H7 (cell line): ENCODE measurements around the gene PRDM15. TPM values are rescaled to one million over a fixed set of nuclear protein-coding genes. Genes with fewer than 3 reads are reported as not detected.
A peak's percentile ranks its signal among the peaks of the same experiment; 100 is the strongest.

Experiments used
- DNase-seq: peaks from one replicate; pipeline ENCODE4 v3.0.0; 2012
- H3K27me3 ChIP-seq: 2 replicates; pipeline ENCODE4 v1.6.0; 2011; ENCODE audit warnings: mild to moderate bottlenecking, low read length; ENCODE audit not compliant: control insufficient read depth, insufficient read depth
- H3K36me3 ChIP-seq: replicated peaks from 2 replicates; pipeline ENCODE4 v1.5.1; 2011; ENCODE audit warnings: low read length; ENCODE audit not compliant: control insufficient read depth, insufficient read depth
- H3K4me3 ChIP-seq: 2 replicates; pipeline ENCODE4 v1.5.1; 2011; ENCODE audit warnings: low read depth, mild to moderate bottlenecking, control low read depth, low read length, moderate library complexity; ENCODE audit not compliant: insufficient read depth
- total RNA-seq: library from RNA; depleted of rRNA; stranded (reverse); fragments of >200 nt; shearing (Covaris generic); gene quantifications from 2 replicates; pipeline ENCODE4 v1.2.3, GENCODE V29; 2014

The PRDM15 gene
- total RNA-seq, 1 experiment from 2014 or later = 6.7 TPM

GRCh38 chr21:41817228-41817627, 61.9 kb downstream of the PRDM15 start:
- Histone ChIP-seq H3K4me3 (no peak overlapping the region), H3K36me3 (peaks cover 4% of the 10 kb centered on the region), H3K27me3 (no peaks in the 10 kb centered on the region)
- peak; percentile 91 for DNase-seq

GRCh38 chr21:41816583-41817165, 62.5 kb downstream of the PRDM15 start:
- H3K4me3 ChIP-seq = no peak overlapping the region
- DNase-seq = peak; percentile 93
- H3K27me3 ChIP-seq = no peaks in the 10 kb centered on the region
- peaks cover 4% of the 10 kb centered on the region for H3K36me3 ChIP-seq

- Histone ChIP-seq H3K4me3 (no peak overlapping the region), H3K36me3 (peaks cover 4% of the 10 kb centered on the region), H3K27me3 (no peaks in the 10 kb centered on the region)
- DNase-seq = no peak
Measured at GRCh38 chr21:41815652-41816582, 63.2 kb downstream of the PRDM15 start.

- Histone ChIP-seq H3K4me3 (no peak overlapping the region), H3K36me3 (peaks cover 4% of the 10 kb centered on the region), H3K27me3 (no peaks in the 10 kb centered on the region)
- no peak for DNase-seq
Measured at GRCh38 chr21:41813226-41813625, 65.9 kb downstream of the PRDM15 start.

GRCh38 chr21:41812679-41813078, 66.5 kb downstream of the PRDM15 start:
- no peak overlapping the region for H3K4me3 ChIP-seq
- peaks cover 4% of the 10 kb centered on the region for H3K36me3 ChIP-seq

GRCh38 chr21:41810597-41810932, 68.6 kb downstream of the PRDM15 start:
- peak; percentile 42 for DNase-seq

More at GRCh38 chr21:41812679-41813078, 66.5 kb downstream of the PRDM15 start:
- H3K27me3 ChIP-seq = no peaks in the 10 kb centered on the region
- DNase-seq = no peak

GRCh38 chr21:41809891-41810596, 69.1 kb downstream of the PRDM15 start:
- H3K36me3 ChIP-seq = peaks cover 3% of the 10 kb centered on the region
- H3K27me3 ChIP-seq = no peaks in the 10 kb centered on the region
- DNase-seq = peak; percentile 39
- no peak overlapping the region for H3K4me3 ChIP-seq

More at GRCh38 chr21:41810597-41810932, 68.6 kb downstream of the PRDM15 start:
- peaks cover 4% of the 10 kb centered on the region for H3K36me3 ChIP-seq
- H3K4me3 ChIP-seq = no peak overlapping the region
- no peaks in the 10 kb centered on the region for H3K27me3 ChIP-seq

GRCh38 chr21:41808846-41809245, 70.3 kb downstream of the PRDM15 start:
- no peak overlapping the region for H3K4me3 ChIP-seq
- 0 out of 2 replicates have a peak, but pooled peaks cover 2% of the 10 kb centered on the region for H3K36me3 ChIP-seq
- no peaks in the 10 kb centered on the region for H3K27me3 ChIP-seq
- no peak for DNase-seq

GRCh38 chr21:41808094-41808493, 71.0 kb downstream of the PRDM15 start:
- no peak for DNase-seq
- H3K27me3 ChIP-seq = no peaks in the 10 kb centered on the region
- H3K4me3 ChIP-seq = no peak overlapping the region
- H3K36me3 ChIP-seq = no peaks in the 10 kb centered on the region

- H3K27me3 ChIP-seq = no peaks in the 10 kb centered on the region
- no peaks in the 10 kb centered on the region; the same call in 1 of the 2 replicates for H3K36me3 ChIP-seq
- H3K4me3 ChIP-seq = no peak overlapping the region
- no peak for DNase-seq
Measured at GRCh38 chr21:41806773-41807172, 72.4 kb downstream of the PRDM15 start.

GRCh38 chr21:41805643-41806042, 73.5 kb downstream of the PRDM15 start:
- Histone ChIP-seq H3K36me3 (no peaks in the 10 kb centered on the region; the same call in 1 of the 2 replicates), H3K4me3 (no peak overlapping the region)

GRCh38 chr21:41805038-41805437, 74.1 kb downstream of the PRDM15 start:
- H3K4me3 ChIP-seq = no peak overlapping the region
- no peak for DNase-seq
- H3K27me3 ChIP-seq = no peaks in the 10 kb centered on the region
- H3K36me3 ChIP-seq = peaks cover 1% of the 10 kb centered on the region

More at GRCh38 chr21:41805643-41806042, 73.5 kb downstream of the PRDM15 start:
- DNase-seq = no peak
- no peaks in the 10 kb centered on the region for H3K27me3 ChIP-seq

GRCh38 chr21:41804381-41804780, 74.8 kb downstream of the PRDM15 start:
- peaks cover 1% of the 10 kb centered on the region for H3K36me3 ChIP-seq

GRCh38 chr21:41803316-41803715, 75.8 kb downstream of the PRDM15 start:
- Histone ChIP-seq H3K27me3 (no peaks in the 10 kb centered on the region), H3K36me3 (peaks cover 1% of the 10 kb centered on the region), H3K4me3 (no peak overlapping the region)
- no peak for DNase-seq

More at GRCh38 chr21:41804381-41804780, 74.8 kb downstream of the PRDM15 start:
- DNase-seq = peak; percentile 11
- Histone ChIP-seq H3K27me3 (no peaks in the 10 kb centered on the region), H3K4me3 (no peak overlapping the region)
